ENCODE data around the gene VPS37B. TPM values are rescaled to one million over a fixed set of nuclear protein-coding genes. Genes with fewer than 3 reads are reported as not detected.

Gene VPS37B
- total and polyA plus RNA-seq, 10 of the 15 experiments (the other 5 are each of a cell fraction or from before 2014, with no cell fraction given), result 0.66 to 68.6 (median 39.6) TPM

- FAIRE-seq, result no peak
- CTCF ChIA-PET, result interaction anchor here (0.8 to 1.5 kb wide), 2 partner anchors 13 to 53 kb away, joined by 3 to 5 read pairs; no protein-coding TSS in a partner anchor
- WGBS (ENCODE audit: insufficient coverage, insufficient replicate concordance, low lambda C conversion rate, missing lambda C conversion rate), result 62% methylated on average over 5 of the region's 5 CpGs
- TF ChIP-seq SREBF1 (IDR thresholded peaks at IDR 0.05; ENCODE audit: low read length), result no peak
- TF ChIP-seq RUNX3 (IDR thresholded peaks at IDR 0.05; ENCODE audit: low read length), result no peak
- TF ChIP-seq IRF3 (IDR thresholded peaks at IDR 0.05), result no peak
- TF ChIP-seq PAX8 (IDR thresholded peaks at IDR 0.05), result no peak
- no peak for TF ChIP-seq NR2F1 (conservative IDR thresholded peaks at IDR 0.05)
- no peak for TF ChIP-seq MLLT1 (IDR thresholded peaks at IDR 0.05)
- TF ChIP-seq NFXL1 (IDR thresholded peaks at IDR 0.05; ENCODE audit: borderline replicate concordance), result no peak
- TF ChIP-seq SUPT20H (IDR thresholded peaks at IDR 0.05; ENCODE audit: borderline replicate concordance, control insufficient read depth, low read depth, low read length), result no peak
- no peak for TF ChIP-seq USF2 (IDR thresholded peaks at IDR 0.05; ENCODE audit: borderline replicate concordance, low read depth, low read length)
- no peak for TF ChIP-seq RELA (IDR thresholded peaks at IDR 0.05; ENCODE audit: borderline replicate concordance, partially characterized antibody)
- no peak for TF ChIP-seq CREB1 (IDR thresholded peaks at IDR 0.05; ENCODE audit: low read depth)
- no peak for TF ChIP-seq ZNF592 (IDR thresholded peaks at IDR 0.05)
- TF ChIP-seq EZH2 (IDR thresholded peaks at IDR 0.05; ENCODE audit: borderline replicate concordance, control insufficient read depth, low read depth, low read length), result no peak
- no peak for TF ChIP-seq RAD21 (IDR thresholded peaks at IDR 0.05; ENCODE audit: insufficient read depth, low read depth, low read length)
- no peak for TF ChIP-seq STAT3 (IDR thresholded peaks at IDR 0.05; ENCODE audit: low read depth, low read length)
- TF ChIP-seq SMARCA5 (IDR thresholded peaks at IDR 0.05), result no peak
- TF ChIP-seq ZNF207 (IDR thresholded peaks at IDR 0.05; ENCODE audit: borderline replicate concordance), result no peak
- no peak for TF ChIP-seq POLR2AphosphoS2 (IDR thresholded peaks at IDR 0.05; ENCODE audit: low read depth, low read length)
Measured at GRCh38 chr12:122847516-122847836, 48.4 kb downstream of the VPS37B start.

More at GRCh38 chr12:122847516-122847836, 48.4 kb downstream of the VPS37B start:
- Histone ChIP-seq H3K27me3 (replicated peaks in 1 of 2; ENCODE audit: control insufficient read depth in 2 of 2, insufficient read depth in 2 of 2, low read length in 1 of 2) (no peaks in the 10 kb centered on the region), H3K9ac (ENCODE audit: control insufficient read depth, insufficient read depth, low read length) (no peak overlapping the region), H3K27ac (ENCODE audit: control insufficient read depth, insufficient read depth) (no peak overlapping the region), H4K20me1 (ENCODE audit: control insufficient read depth, insufficient read depth) (no peaks in the 10 kb centered on the region), H3K4me3 (no peak overlapping the region), H3K79me2 (ENCODE audit: control insufficient read depth, insufficient read depth, low read length) (no peaks in the 10 kb centered on the region), H3K9me3 (replicated peaks; ENCODE audit: control insufficient read depth, insufficient read depth, low read length) (no peaks in the 10 kb centered on the region), H3K4me1 (ENCODE audit: control insufficient read depth, insufficient read depth, low read length) (no peaks in the 10 kb centered on the region), H3K4me2 (ENCODE audit: control insufficient read depth, insufficient read depth) (no peak overlapping the region), H2AFZ (ENCODE audit: control insufficient read depth, low read depth, low read length) (no peak overlapping the region), H3K36me3 (ENCODE audit: control insufficient read depth in 2 of 2, insufficient read depth in 2 of 2, low read length in 1 of 2) (peaks cover 0 to 2% of the 10 kb centered on the region in 2 experiments; a peak in 2 of 4 replicates)
- ChIA-PET RAD21 (ENCODE audit: unreplicated experiment) (interaction anchor here (0.5 to 1.4 kb wide), 3 partner anchors 53 to 156 kb away, joined by 3 to 4 read pairs (median 3); no protein-coding TSS in a partner anchor), POLR2A (no interaction called here), SMC1A (ENCODE audit: uncharacterized antibody, unreplicated experiment) (no interaction called here)
- no peak for DNase-seq (ENCODE audit: low read depth, low spot score)
- BruUV-seq (replicated peaks), result no TSS peak
- intact Hi-C loops (cut with micrococcal nuclease; ENCODE audit: unreplicated experiment), result no loop called here
- in situ Hi-C loops (cut with MboI), result no loop called here
- ATAC-seq, result no peak

Measured in GM12878 (cell line).